Esophagus muscularis mucosa (tissue), 4 donors: ENCODE results near the gene NDUFA3. TPM values are rescaled to one million over a fixed set of nuclear protein-coding genes. Genes with fewer than 3 reads are reported as not detected.

Source experiments
- DNase-seq: peaks from one replicate; pipeline ENCODE4 v3.0.0-alpha.2; 2017; ENCODE audit errors: extremely low spot score
- H3K27ac ChIP-seq, 4 donors: fragments of 200-600 bp; sonication (generic); replicated peaks in 1 of 4; 1 replicate in 3 of 4; 2 replicates in 1 of 4; pipeline ENCODE4 v1.5.1; 2016 to 2019; ENCODE audit warnings: mild to moderate bottlenecking in 1 of 4
- H3K27me3 ChIP-seq, 4 donors: fragments of 200-600 bp; sonication (generic); one replicate each; pipeline versions ENCODE4 v1.5.1 to v1.6.0; 2016 to 2019
- H3K36me3 ChIP-seq, 4 donors: fragments of 200-600 bp; sonication (generic); one replicate each; pipeline ENCODE4 v1.5.1; 2016 to 2019
- H3K4me1 ChIP-seq, 4 donors: fragments of 200-600 bp; sonication (generic); one replicate each; pipeline ENCODE4 v1.5.1; 2016 to 2019
- H3K4me3 ChIP-seq, 4 donors: fragments of 200-600 bp; sonication (generic); 1 replicate in 2 of 4; 2 replicates in 2 of 4; pipeline ENCODE4 v1.5.1; 2016 to 2019; ENCODE audit warnings: mild to moderate bottlenecking in 4 of 4, moderate library complexity in 1 of 4
- H3K9me3 ChIP-seq, 4 donors: fragments of 200-600 bp; sonication (generic); 1 replicate in 3 of 4; 2 replicates in 1 of 4; pipeline ENCODE4 v1.5.1; 2016 to 2019
- EP300 ChIP-seq: sonication (generic); formaldehyde crosslinking; IDR thresholded peaks from one replicate; pipeline ENCODE4 v1.6.1; 2017; ENCODE audit warnings: antibody characterized with exemption
- POLR2A ChIP-seq: fragments of 450-650 bp; IDR thresholded peaks from one replicate; pipeline ENCODE4 v1.6.1; 2017; ENCODE audit warnings: antibody characterized with exemption, moderate library complexity, mild to moderate bottlenecking, low read depth
- POLR2AphosphoS5 ChIP-seq, 2 donors: sonication (generic); formaldehyde crosslinking; IDR thresholded peaks; one replicate each; pipeline ENCODE4 v1.6.1; 2017; ENCODE audit warnings: antibody characterized with exemption in 2 of 2
- WGBS: methylation state at CpG from one replicate; pipeline ENCODE4 v1.1.5; 2018; 5-methylcytosine and 5-hydroxymethylcytosine counted together
- intact Hi-C: fragments of 100-400 bp; cut with DNase I; formaldehyde crosslinking; loops from one replicate; pipeline ENCODE4 v1.15.1; 2023
- total RNA-seq, 4 donors: library from RNA; depleted of rRNA; stranded (reverse); fragments of >200 nt; gene quantifications; one replicate each; pipeline versions ENCODE4 v1.1.0 to v1.2.1, GENCODE V29; 2016
- TF ChIP-seq, protein P1 (sequence below), 3 experiments: fragments of 200-600 bp in 2 of 3; fragments of 450-650 bp in 1 of 3; sonication (generic) in 2 of 3; IDR thresholded peaks; one replicate each; pipeline ENCODE4 v1.5.1; 2017 to 2019; ENCODE audit warnings: antibody characterized with exemption in 3 of 3, mild to moderate bottlenecking in 2 of 3, moderate library complexity in 1 of 3

The NDUFA3 gene
- total RNA-seq: 10 to 100 TPM in 3 of 4 donors, 1 to 10 TPM in 1; 9.1 to 50.9 (median 26.4) TPM

DNA sequence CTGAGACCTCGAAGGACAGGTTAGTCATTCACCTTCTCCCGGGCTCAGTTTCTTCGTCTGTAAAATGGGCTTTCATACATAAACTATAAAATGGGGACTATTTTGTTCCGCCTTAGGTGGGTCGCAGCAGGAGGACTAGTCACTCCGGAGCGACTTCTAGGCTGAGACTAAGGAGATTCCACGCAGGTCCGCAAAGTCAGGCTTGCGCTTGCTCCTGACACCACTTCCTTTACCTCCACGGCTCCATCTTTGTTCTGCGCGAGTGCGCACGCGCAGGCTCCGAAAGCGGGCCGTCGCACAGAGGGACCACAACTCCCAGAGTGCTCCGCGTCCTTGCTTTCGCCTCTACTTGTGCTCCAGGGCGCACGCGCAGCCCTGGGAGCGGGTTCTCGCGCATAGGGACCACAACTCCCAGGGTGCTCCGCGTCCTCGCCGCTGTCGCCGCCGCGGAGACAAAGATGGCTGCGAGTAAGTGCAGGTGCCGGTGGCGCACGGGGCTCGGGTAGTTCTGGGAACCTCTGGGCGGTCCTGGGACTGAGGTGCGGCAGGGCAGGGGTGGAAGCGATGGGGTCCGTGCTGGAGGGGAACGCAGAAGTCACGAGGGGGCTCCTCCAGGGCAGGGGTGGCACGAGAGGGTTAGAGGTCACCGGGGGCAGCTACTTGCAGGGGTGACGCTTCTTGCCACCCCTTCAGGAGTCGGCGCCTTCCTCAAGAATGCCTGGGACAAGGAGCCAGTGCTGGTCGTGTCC, at the start of gene NDUFA3:
NDUFA3 (plus strand) TSS at position 435 of the 749 bp plus-strand sequence; CDS start at position 459, 24 bp downstream.
- peaks cover 13 to 29% (median 22%) of the 10 kb centered on the region in 4 donors for H3K36me3 ChIP-seq
- TF ChIP-seq POLR2AphosphoS5 (IDR thresholded peaks at IDR 0.05) (peak; percentile 92 to 97), POLR2A (peak; percentile 64), EP300 (no peak)
- TF ChIP-seq, protein P1, sequence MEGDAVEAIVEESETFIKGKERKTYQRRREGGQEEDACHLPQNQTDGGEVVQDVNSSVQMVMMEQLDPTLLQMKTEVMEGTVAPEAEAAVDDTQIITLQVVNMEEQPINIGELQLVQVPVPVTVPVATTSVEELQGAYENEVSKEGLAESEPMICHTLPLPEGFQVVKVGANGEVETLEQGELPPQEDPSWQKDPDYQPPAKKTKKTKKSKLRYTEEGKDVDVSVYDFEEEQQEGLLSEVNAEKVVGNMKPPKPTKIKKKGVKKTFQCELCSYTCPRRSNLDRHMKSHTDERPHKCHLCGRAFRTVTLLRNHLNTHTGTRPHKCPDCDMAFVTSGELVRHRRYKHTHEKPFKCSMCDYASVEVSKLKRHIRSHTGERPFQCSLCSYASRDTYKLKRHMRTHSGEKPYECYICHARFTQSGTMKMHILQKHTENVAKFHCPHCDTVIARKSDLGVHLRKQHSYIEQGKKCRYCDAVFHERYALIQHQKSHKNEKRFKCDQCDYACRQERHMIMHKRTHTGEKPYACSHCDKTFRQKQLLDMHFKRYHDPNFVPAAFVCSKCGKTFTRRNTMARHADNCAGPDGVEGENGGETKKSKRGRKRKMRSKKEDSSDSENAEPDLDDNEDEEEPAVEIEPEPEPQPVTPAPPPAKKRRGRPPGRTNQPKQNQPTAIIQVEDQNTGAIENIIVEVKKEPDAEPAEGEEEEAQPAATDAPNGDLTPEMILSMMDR (IDR thresholded peaks at IDR 0.05): peak in 1 of 3 experiments; percentile 10
- no peaks in the 10 kb centered on the region for H3K27me3 ChIP-seq
- H3K9me3 ChIP-seq: no peaks in the 10 kb centered on the region
- WGBS: 9% methylated on average over 18 of the region's 54 CpGs
- DNase-seq: peak; percentile 98
- H3K4me3 ChIP-seq: peak within 1 kb of the TSS; percentile 72 to 97 (median 88)
- peaks cover 7 to 34% (median 24%) of the 10 kb centered on the region in 4 donors for H3K4me1 ChIP-seq
- intact Hi-C loops: loop anchor here (10.0 kb wide), 1 partner anchor 228 kb away; no protein-coding TSS in a partner anchor
- H3K27ac ChIP-seq: peak within 1 kb of the TSS; percentile 69 to 86 (median 80)

DNA sequence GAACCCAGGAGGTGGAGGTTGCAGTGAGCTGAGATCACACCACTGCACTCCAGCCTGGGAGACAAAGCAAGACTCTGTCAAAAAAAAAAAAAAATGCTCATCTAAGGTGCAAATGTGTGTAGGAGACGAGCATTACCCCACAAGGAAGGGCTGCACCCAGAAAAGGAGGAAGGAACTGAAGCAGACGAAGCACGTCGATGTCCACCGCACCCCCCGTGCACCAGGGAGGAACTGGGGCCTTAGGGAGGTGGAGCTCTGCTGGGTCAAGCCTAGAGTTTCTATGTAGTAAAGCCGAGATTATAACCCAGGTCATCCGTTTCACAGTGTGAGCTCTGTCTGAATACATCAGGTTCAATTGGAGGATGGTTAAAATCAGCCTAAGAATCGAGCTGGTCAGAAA, 40.0 kb upstream of the NDUFA3 start:
- intact Hi-C loops: no loop called here
- Histone ChIP-seq H3K27ac (no peak overlapping the region), H3K4me1 (no peaks in the 10 kb centered on the region), H3K27me3 (peaks cover 0 to 42% (median 0%) of the 10 kb centered on the region in 4 donors), H3K36me3 (no peaks in the 10 kb centered on the region), H3K4me3 (no peak overlapping the region), H3K9me3 (peaks cover 0 to 6% (median 0%) of the 10 kb centered on the region in 4 donors)
- TF ChIP-seq, protein P1 (IDR thresholded peaks at IDR 0.05): no peak
- no peak for DNase-seq
- 66% methylated on average over 9 of the region's 9 CpGs for WGBS

DNA sequence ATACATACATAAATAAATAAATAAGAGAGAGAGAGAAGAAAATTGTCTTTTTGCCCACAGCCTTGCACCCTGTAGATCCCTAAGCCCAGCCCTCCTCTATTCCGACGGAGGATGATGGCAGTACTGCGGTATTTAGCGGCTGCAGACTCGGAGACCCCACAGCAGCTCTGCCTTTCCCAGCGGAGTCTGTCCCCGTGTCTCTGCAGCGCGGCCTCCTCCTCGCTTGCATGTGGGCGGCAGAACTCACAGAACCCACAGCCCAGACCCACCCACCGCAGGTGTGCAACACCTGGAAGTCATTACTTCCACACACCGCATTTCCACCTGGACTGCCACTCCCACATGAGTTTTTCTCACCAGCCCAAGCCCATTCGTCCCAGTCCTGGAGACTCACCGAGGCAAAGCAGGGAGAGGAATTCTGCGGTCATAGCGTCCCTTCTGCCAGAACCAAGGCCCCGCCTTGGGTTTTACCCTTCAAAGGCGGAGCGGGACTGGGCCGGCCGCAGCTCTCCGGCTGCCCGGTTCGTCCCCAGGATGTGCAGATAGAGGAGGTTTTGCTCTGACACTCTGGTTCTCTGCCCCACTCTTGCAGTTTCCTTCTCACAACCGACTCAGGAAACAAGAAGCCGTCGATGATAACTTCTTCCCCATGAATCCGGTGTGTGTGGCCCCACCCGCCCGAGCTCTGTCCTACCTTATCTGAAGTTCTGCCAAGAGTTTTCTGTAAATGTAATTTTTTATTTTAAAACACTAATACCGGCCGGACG, 39.1 kb upstream of the NDUFA3 start, which contains the start of gene VSTM1:
VSTM1 (minus strand) TSS at position 548 of the 767 bp plus-strand sequence; CDS start at position 428, 120 bp downstream.
- Histone ChIP-seq H3K27me3 (peaks cover 0 to 48% (median 0%) of the 10 kb centered on the region in 4 donors), H3K9me3 (peaks cover 0 to 6% (median 0%) of the 10 kb centered on the region in 4 donors), H3K4me3 (no peak within 1 kb of the TSS), H3K4me1 (no peaks in the 10 kb centered on the region), H3K36me3 (no peaks in the 10 kb centered on the region), H3K27ac (no peak within 1 kb of the TSS)
- no peak for DNase-seq
- no peak for TF ChIP-seq EP300
- TF ChIP-seq, protein P1 (IDR thresholded peaks at IDR 0.05): no peak
- TF ChIP-seq POLR2AphosphoS5 (IDR thresholded peaks at IDR 0.05): no peak
- intact Hi-C loops: no loop called here
- WGBS: 74% methylated on average over 32 of the region's 34 CpGs

DNA sequence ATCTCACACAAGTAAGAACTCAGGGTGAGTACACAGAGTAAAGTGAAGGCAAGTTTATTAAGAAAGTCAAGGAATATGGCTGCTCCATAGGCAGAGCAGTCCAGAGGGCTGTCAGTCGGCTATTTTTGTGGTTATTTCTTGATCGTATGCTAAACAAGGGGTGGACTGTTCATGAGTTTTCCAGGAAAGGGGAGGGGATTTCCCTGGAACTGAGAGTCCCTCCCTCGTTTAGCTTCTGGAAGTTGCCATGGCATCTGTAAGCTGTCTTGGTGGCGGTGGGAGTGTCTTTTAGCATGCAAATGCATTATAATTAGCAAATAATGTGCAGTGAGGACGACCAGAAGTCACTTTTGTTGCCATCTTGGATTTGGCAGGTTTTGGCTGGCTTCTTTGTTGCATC, 33.2 kb upstream of the NDUFA3 start:
- Histone ChIP-seq H3K27me3 (peaks cover 0 to 10% (median 0%) of the 10 kb centered on the region in 4 donors), H3K36me3 (no peaks in the 10 kb centered on the region), H3K4me1 (no peaks in the 10 kb centered on the region), H3K4me3 (no peak overlapping the region), H3K27ac (no peak overlapping the region), H3K9me3 (peaks cover 0 to 17% (median 7%) of the 10 kb centered on the region in 4 donors)
- 61% methylated on average over 5 of the region's 5 CpGs for WGBS
- TF ChIP-seq, protein P1 (IDR thresholded peaks at IDR 0.05): no peak
- TF ChIP-seq POLR2A (no peak), POLR2AphosphoS5 (IDR thresholded peaks at IDR 0.05) (no peak), EP300 (no peak)
- intact Hi-C loops: no loop called here
- no peak for DNase-seq
